ENCODE results near the gene ANKS1B. TPM values are rescaled to one million over a fixed set of nuclear protein-coding genes. Genes with fewer than 3 reads are reported as not detected.

Gene ANKS1B
- total and polyA plus RNA-seq, 2 of the 4 experiments (the other 2 are of a cell fraction), result 0.17 to 0.18 TPM

- ATAC-seq (ENCODE audit: low read depth) (no peak), DNase-seq (no peak)
- H4K91ac ChIP-seq (ENCODE audit: insufficient read depth, low read depth, low read length), result no peak overlapping the region
- no peak overlapping the region for H3K14ac ChIP-seq (replicated peaks; ENCODE audit: low read depth, low read length)
- no peak overlapping the region for H2BK120ac ChIP-seq (ENCODE audit: low read depth, low read length)
- TF ChIP-seq RFX5 (IDR thresholded peaks at IDR 0.05; ENCODE audit: low read depth, low read length), result no peak
- no peak for TF ChIP-seq MAZ (IDR thresholded peaks at IDR 0.05; ENCODE audit: borderline replicate concordance, low read depth, low read length)
- no peak for TF ChIP-seq FOS (IDR thresholded peaks at IDR 0.05; ENCODE audit: low read depth, low read length)
- TF ChIP-seq CTCF (conservative IDR thresholded peaks at IDR 0.05; ENCODE audit: low read depth, low read length), result no peak
- TF ChIP-seq POLR2A (IDR thresholded peaks at IDR 0.05; ENCODE audit: low read depth, low read length), result no peak
- no peak for TF ChIP-seq RAD21 (IDR thresholded peaks at IDR 0.05; ENCODE audit: low read length)
- no peak for TF ChIP-seq SMC3 (IDR thresholded peaks at IDR 0.05; ENCODE audit: low read depth, low read length)
- no peak for TF ChIP-seq BHLHE40 (IDR thresholded peaks at IDR 0.05; ENCODE audit: low read depth, low read length)
- H3K4me2 ChIP-seq (ENCODE audit: low read depth, low read length), result no peak overlapping the region
- no peak overlapping the region for H3K18ac ChIP-seq (ENCODE audit: low read depth, low read length)
- no peak overlapping the region for H3K4me3 ChIP-seq (ENCODE audit: insufficient read depth, low read depth, low read length)
- BruUV-seq (replicated peaks), result no TSS peak
- H3K27ac ChIP-seq (ENCODE audit: insufficient read depth, low read length), result no peak overlapping the region
- no peak overlapping the region for H3K56ac ChIP-seq (ENCODE audit: extremely low read depth, insufficient read depth, low read length)
- H2AK5ac ChIP-seq (ENCODE audit: low read depth, low read length), result no peak overlapping the region
- H3K9me3 ChIP-seq (ENCODE audit: control insufficient read depth, insufficient read depth, low read length), result no peaks in the 10 kb centered on the region
- in situ Hi-C loops (cut with MboI; ENCODE audit: low sequenced_read_pairs), result no loop called here
- no peak overlapping the region for H2BK15ac ChIP-seq (ENCODE audit: low read depth, low read length)
- no peak overlapping the region for H4K5ac ChIP-seq (ENCODE audit: low read depth, low read length)
- intact Hi-C loops (cut with micrococcal nuclease), result no loop called here
- WGBS, 2 experiments (ENCODE audit: extremely low coverage in 2 of 2, insufficient read length in 1 of 2), result no CpG with 5 or more reads among the region's 2 CpGs
- H4K20me1 ChIP-seq (ENCODE audit: insufficient read depth, low read length), result no peaks in the 10 kb centered on the region
- H3K36me3 ChIP-seq (ENCODE audit: control insufficient read depth, insufficient read depth, low read length), result no peaks in the 10 kb centered on the region
- H2AK9ac ChIP-seq (replicated peaks; ENCODE audit: low read depth, low read length, poor library complexity), result no peak overlapping the region
- CTCF ChIA-PET, result no interaction called here
- no peak overlapping the region for H3K4ac ChIP-seq (ENCODE audit: low read depth, low read length)
- H3K27me3 ChIP-seq (ENCODE audit: control insufficient read depth, insufficient read depth, low read length), result no peaks in the 10 kb centered on the region
- no peak overlapping the region for H2AFZ ChIP-seq (replicated peaks; ENCODE audit: low read length, poor library complexity)
- H2BK5ac ChIP-seq (ENCODE audit: low read depth, low read length, poor library complexity, severe bottlenecking), result no peak overlapping the region
- no peaks in the 10 kb centered on the region for H3K9me1 ChIP-seq (ENCODE audit: insufficient read depth, low read length)
- H2BK20ac ChIP-seq (ENCODE audit: low read depth, low read length), result no peak overlapping the region
- dilution Hi-C loops (cut with HindIII; ENCODE audit: low sequenced_read_pairs, unreplicated experiment), result no loop called here
- H3K4me1 ChIP-seq (ENCODE audit: control insufficient read depth, insufficient read depth, low read length), result no peaks in the 10 kb centered on the region
- no peak overlapping the region for H3K9ac ChIP-seq (ENCODE audit: low read depth, low read length)
- no peak overlapping the region for H4K8ac ChIP-seq (ENCODE audit: low read depth in 2 of 2, low read length in 2 of 2)
- POLR2A ChIA-PET (ENCODE audit: unreplicated experiment), result no interaction called here
- H3K79me1 ChIP-seq (ENCODE audit: low read depth in 1 of 2, low read length in 2 of 2), result no peaks in the 10 kb centered on the region
- no peak overlapping the region for H3K23ac ChIP-seq (ENCODE audit: low read depth, low read length)
Observed at GRCh38 chr12:98973395-98973794, 1011.3 kb downstream of the ANKS1B start.

Data from IMR-90 (cell line).